Stimulated activated CD8-positive, alpha-beta memory T cell treated with anti-CD3 and anti-CD28 coated beads, Interleukin-7, amount 100 ng/mL, for 24 hours (primary cell): ENCODE results near the gene AKAP11.

ENCODE experiments used
- DNase-seq: peaks from one replicate; pipeline ENCODE4 v3.0.0-alpha.2; 2020; ENCODE audit warnings: low read depth

AKAP11 gene

GRCh38 chr13:42275098-42275471 is 3.1 kb downstream of the AKAP11 start:
- DNase-seq = no peak

DNA sequence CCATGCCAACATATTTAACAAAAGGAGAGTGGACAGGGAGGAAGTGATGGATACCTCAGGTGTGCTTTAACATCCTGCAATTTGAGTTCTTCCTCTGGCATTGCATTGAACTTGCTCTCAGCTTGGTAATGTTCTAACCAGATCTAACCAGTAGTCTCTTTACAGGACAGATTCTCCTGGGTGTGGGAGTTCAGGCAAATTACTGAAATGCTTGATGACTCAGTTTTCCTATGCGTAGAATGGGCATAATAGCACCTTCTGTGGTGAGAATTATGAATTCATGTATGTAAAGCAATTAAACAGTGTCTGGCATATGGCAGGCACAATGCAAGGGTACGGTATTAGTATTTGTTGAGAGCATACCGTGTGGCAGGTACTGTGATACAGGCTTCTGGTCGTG is 3.6 kb downstream of the AKAP11 start:
- no peak for DNase-seq

- no peak for DNase-seq
These were observed 4.7 kb downstream of the AKAP11 start for GRCh38 chr13:42276683-42277082.

DNA sequence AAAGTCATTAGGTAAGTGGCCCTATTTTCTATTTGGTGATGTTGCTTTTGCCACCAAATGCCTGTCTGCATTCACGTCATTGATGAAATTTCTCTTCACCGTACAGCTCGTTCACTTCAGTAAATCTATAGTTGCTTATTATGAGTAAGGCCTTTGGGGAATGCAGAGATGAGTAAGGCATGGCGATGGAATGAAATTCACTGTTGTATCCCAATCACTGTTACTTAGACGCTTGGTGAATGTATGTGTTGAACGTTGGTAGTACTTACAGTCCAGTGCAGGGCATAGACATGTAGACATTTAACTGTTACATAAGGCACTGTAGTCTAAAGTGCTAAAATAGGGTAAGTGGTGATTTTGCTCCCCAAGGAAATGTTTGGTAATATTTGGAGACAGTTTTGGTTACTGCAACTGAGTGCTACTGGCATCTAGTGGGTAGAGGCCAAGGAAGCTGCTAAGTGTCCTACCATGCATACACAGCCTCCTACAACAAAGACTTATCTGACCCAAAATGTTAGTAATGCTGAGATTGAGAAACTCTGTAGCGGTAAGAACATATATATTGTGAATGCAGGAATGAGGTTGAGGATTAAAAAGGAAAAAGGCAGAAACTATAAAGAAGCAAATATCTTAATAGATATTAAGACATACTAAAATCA is 5.8 kb downstream of the AKAP11 start:
- DNase-seq = no peak

DNA sequence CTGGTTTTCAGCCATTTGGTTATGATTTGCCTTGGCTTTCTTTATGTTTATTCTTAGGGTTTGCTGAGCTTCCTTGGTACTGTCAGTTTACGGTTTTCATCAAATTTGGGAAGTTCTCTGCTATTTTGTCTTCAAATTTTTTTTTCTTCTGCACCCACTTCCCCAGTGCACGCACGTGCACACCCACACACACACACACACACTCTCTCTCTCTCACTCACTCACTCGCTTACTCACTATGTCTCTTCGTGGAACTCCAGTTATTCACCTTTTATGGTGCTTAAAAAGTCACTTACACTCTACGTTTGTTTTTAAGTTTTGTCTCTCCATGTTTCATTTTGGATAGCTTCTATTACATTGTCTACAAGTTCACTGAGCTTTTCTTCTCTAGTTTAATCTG is 7.1 kb downstream of the AKAP11 start:
- no peak for DNase-seq

DNA sequence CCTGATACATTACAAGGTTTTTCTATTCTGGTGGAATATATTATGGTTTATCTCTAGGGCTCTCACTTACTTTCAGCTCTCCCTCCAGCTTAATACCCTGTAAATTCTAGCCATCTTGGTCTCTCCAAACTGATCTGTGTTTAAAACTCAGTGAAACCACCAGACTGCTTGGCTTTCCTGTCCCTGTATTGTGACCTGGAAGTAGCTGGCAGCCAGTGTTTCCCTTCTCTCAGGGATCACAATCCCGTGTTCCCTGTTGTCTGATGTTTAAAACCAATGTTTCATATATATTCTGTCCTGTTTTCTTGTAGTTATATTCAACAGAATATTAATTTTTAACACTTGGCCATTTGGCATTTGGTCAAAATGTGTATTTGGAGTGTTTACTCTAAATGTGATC is 8.0 kb downstream of the AKAP11 start:
- no peak for DNase-seq

- no peak for DNase-seq
These were observed 8.6 kb downstream of the AKAP11 start for GRCh38 chr13:42280537-42280936.

DNA sequence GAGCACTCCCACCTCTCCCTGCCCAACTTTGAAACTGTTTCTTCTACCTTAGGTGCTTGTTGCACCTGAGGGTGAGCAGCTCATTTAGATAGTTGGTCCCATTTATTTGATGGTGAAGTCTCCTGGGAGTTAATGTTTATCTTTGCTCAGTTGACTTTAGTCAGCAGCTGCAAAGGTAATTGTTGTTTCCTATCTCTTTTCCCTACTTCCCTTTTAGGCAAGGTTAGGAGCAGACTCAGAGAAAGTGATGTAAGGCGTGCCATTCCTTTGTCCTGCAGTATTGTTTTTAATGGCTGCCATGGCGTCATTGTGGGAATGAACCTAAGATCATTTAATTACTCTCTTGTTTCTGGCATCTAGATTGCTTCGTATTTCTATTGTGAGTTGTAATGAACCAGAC is 11.6 kb downstream of the AKAP11 start:
- no peak for DNase-seq

DNA sequence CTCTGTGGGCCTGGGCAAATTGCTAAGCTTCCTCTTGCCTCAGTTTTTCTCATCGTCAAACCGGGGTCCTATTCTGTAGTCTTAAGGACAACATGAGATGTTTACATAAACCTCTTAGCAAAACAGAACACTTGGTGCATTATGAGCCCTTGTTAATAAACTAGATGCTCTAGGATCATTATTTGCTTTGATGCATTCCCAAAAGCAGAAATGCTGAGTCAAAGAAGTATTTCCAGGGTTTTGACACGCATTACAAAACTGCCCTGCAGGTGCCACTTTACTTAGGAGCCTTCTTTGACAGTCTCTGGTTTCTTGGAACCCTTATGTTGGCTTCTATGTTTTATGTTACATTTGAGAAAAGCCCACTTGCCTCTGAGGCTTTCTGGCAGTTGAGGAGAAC is 12.1 kb downstream of the AKAP11 start:
- DNase-seq = no peak

DNA sequence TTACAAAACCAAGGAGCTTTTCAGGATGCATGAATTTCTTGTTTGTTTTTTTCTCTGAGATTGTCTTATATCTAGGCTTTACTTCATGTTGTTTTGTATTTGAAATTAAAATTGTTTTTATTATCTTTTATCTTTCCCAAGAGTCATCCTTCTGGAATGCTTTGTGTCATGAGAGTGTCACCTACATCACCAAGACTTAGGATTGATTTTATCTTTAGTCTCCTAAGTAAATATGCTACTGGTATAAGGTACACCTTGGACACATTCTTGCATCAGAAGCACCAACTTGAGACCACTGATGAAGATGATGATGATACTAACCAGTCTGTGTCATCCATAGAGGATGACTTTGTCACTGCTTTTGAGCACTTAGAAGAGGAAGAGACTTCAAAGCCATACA is 26.4 kb downstream of the AKAP11 start:
- no peak for DNase-seq

GRCh38 chr13:42305503-42305902 is 33.6 kb downstream of the AKAP11 start:
- no peak for DNase-seq

GRCh38 chr13:42307461-42307860 is 35.5 kb downstream of the AKAP11 start:
- DNase-seq = no peak

- no peak for DNase-seq
These were observed 41.0 kb downstream of the AKAP11 start for GRCh38 chr13:42312817-42313431.

DNA sequence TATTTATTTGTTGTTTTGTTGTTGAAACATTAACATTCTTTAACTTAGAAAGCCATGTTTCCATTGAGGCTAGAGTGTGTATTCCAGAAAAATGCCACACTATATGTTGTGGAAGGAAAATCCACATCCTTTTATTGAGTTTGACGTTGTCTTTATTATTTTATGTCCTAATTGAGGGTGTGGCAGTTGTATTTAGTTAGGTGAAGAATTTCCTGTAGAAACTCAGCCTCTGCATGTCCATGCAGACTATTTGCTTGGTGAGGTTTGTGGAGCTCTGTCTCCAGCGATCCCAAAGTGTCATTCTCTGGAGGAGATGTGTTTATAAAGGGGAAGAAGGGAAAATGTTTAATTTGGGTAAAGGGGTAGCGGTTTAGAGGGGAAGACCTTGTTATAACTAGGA is 46.6 kb downstream of the AKAP11 start:
- DNase-seq = no peak

- DNase-seq = no peak
These were observed 48.4 kb downstream of the AKAP11 start for GRCh38 chr13:42320375-42320787.

- no peak for DNase-seq
These were observed 50.9 kb downstream of the AKAP11 start for GRCh38 chr13:42322806-42323205.

DNA sequence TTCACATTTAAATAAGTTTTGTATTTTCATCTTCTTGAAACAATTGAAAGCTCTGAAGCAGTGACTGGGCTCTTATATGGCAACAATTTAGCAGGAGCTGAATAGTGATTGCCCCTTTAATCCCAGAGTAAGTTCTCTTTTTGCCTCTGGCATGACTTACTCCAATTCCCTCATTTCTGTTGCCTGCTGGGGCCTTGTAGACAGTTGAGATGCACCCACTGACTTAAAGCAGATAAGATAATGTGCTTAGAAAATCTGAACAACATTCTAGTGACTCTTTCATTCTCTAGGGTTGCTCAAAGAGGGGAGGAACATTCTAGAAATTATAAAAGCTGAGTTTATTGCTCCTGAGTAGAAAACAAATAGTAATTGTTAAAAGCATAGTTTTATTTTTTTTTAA is 52.8 kb downstream of the AKAP11 start:
- no peak for DNase-seq

GRCh38 chr13:42327725-42328124 is 55.8 kb downstream of the AKAP11 start:
- DNase-seq = no peak

GRCh38 chr13:42328672-42329071 is 56.7 kb downstream of the AKAP11 start:
- no peak for DNase-seq

DNA sequence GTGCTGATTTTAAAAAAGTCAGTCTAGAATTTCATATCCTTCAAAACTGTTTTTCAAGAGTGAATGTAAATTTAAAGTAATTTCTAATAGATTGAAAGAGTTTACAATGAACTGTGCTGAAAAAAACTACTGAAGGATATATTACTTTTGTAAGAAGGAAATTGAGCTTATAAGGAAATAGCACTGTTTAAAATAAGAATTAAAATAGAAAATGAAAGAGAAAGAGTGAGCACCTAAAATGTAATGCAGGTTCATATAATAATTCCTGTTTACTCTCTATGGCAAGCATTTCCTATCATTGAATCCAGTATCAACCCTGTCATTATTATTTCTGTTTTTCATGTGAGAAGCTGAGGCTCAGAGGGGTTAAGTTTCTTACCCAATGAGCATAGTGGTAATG is 57.3 kb downstream of the AKAP11 start:
- DNase-seq = no peak

DNA sequence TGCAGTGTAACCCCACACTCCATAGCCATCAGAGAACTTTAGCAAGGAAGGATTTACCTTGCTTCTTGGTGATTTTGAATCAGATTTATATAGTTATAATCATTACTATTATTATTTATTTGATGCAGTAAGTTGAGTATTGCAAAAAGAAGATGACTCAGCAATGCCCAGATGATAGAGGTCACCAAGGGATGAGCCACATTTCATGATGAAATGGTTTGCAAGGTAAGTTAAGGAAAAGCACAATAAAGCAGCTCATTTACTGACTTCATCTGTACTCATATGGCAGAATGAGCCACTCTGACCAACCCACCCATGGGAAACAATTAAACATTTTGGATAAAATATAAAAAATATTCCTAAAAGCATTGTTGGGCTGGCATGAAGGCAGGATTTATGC is 59.1 kb downstream of the AKAP11 start:
- no peak for DNase-seq

DNA sequence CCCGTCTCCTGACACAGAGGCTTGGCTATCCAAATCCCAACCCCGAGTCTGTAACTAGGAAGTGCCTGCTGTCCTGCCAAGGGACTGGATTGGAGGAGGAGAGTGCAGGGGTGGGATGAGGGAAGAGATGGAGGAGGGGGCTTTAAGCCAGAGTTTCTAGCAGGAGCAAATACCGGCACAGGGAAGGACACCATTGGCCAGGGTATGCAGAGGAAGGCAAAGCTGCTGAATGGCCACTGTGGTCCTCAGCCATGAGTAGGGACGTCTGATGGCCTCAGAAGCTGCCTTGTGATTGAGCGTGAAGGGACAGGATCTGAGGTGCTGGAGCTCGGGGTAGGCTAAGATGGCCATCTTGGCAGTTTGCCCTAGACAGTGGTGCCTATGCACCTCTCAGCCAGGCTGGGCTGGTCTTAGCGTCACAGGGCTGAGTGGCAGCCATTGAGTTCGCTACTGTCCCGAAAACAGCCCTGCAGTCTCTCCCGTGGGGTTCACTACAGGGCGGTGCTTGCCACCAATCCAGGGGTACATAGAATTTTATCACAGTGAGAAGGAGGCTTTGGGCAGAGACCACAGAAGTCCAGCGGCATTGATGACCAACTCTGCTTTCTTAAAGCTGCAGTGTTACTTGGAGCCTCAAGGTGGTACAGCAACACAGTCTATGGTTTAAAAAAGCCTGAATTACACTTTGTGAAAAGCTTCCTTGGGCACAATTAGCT is 61.8 kb downstream of the AKAP11 start:
- DNase-seq = no peak

DNA sequence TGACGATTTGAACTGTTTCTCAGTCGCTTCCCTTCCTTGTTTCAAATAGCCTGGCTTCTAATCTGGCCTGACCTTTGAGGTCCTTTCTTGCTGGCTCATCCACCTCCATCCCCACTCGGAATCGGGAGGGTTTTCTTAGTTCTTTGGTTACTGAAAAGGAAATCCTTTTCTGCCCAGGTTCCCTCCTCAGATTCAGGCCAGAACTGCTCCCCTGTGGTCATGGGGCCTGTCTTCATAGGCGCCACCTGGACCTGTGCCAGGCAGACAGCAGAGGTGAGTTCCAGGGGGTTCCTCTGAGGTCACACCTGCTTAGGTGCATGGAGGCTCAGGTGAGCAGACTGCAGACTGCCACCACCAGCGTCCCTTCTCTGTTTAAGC is 62.4 kb downstream of the AKAP11 start:
- DNase-seq = no peak
